Osteocyte (in vitro differentiated cells): ENCODE results near the gene CLEC16A. TPM values are rescaled to one million over a fixed set of nuclear protein-coding genes. Genes with fewer than 3 reads are reported as not detected.

Experiments used
- DNase-seq: peaks from one replicate; pipeline ENCODE4 v3.0.0; 2021; ENCODE audit warnings: mixed read lengths; ENCODE audit not compliant: unreplicated experiment; ENCODE audit errors: extremely low spot score
- H3K27ac Mint-ChIP-seq: one replicate; pipeline ENCODE4 v1.8.0; 2021; ENCODE audit warnings: mild to moderate bottlenecking, mixed read lengths; ENCODE audit not compliant: unreplicated experiment
- H3K27me3 Mint-ChIP-seq: one replicate; pipeline ENCODE4 v1.8.0; 2021; ENCODE audit warnings: mixed read lengths; ENCODE audit not compliant: unreplicated experiment
- H3K36me3 Mint-ChIP-seq: one replicate; pipeline ENCODE4 v1.8.0; 2021; ENCODE audit warnings: mixed read lengths; ENCODE audit not compliant: unreplicated experiment
- H3K4me1 Mint-ChIP-seq: one replicate; pipeline ENCODE4 v1.8.0; 2021; ENCODE audit warnings: mixed read lengths; ENCODE audit not compliant: unreplicated experiment
- H3K4me3 Mint-ChIP-seq: one replicate; pipeline ENCODE4 v1.8.0; 2021; ENCODE audit warnings: mild to moderate bottlenecking, moderate library complexity, mixed read lengths; ENCODE audit not compliant: unreplicated experiment
- H3K9me3 Mint-ChIP-seq: one replicate; pipeline ENCODE4 v1.8.0; 2021; ENCODE audit warnings: mixed read lengths; ENCODE audit not compliant: unreplicated experiment
- CTCF ChIP-seq: fragments of 200-600 bp; sonication (generic); IDR thresholded peaks from 2 replicates; pipeline ENCODE4 v1.5.0; 2021; ENCODE audit warnings: antibody characterized with exemption, mild to moderate bottlenecking, moderate library complexity
- total RNA-seq: library from RNA; stranded (reverse); gene quantifications from 2 replicates; pipeline ENCODE4 v1.2.1, GENCODE V29; 2021

The CLEC16A gene
- total RNA-seq, 1 donor from 2014 or later: 22.1 TPM

GRCh38 chr16:11072420-11073153, 128.2 kb downstream of the CLEC16A start:
- Mint-ChIP-seq H3K27ac (no peak overlapping the region), H3K4me1 (peaks cover 27% of the 10 kb centered on the region), H3K4me3 (no peak overlapping the region), H3K27me3 (no peaks in the 10 kb centered on the region), H3K9me3 (no peaks in the 10 kb centered on the region), H3K36me3 (peaks cover 25% of the 10 kb centered on the region)
- DNase-seq: no peak
- no peak for TF ChIP-seq CTCF

- no peak for TF ChIP-seq CTCF
- Mint-ChIP-seq H3K4me3 (no peak overlapping the region), H3K36me3 (peaks cover 23% of the 10 kb centered on the region), H3K27ac (no peak overlapping the region), H3K9me3 (no peaks in the 10 kb centered on the region), H3K27me3 (no peaks in the 10 kb centered on the region), H3K4me1 (peaks cover 36% of the 10 kb centered on the region)
- DNase-seq: no peak
These were observed 129.1 kb downstream of the CLEC16A start for GRCh38 chr16:11073407-11073999.

- peaks cover 23% of the 10 kb centered on the region for H3K36me3 Mint-ChIP-seq
- H3K4me3 Mint-ChIP-seq: no peak overlapping the region
- no peak overlapping the region for H3K27ac Mint-ChIP-seq
- no peaks in the 10 kb centered on the region for H3K9me3 Mint-ChIP-seq
- no peaks in the 10 kb centered on the region for H3K27me3 Mint-ChIP-seq
- no peak for DNase-seq
- TF ChIP-seq CTCF: no peak
- peaks cover 41% of the 10 kb centered on the region for H3K4me1 Mint-ChIP-seq
These were observed 129.8 kb downstream of the CLEC16A start for GRCh38 chr16:11074131-11074530.

- Mint-ChIP-seq H3K4me3 (no peak overlapping the region), H3K4me1 (peaks cover 52% of the 10 kb centered on the region), H3K36me3 (peaks cover 23% of the 10 kb centered on the region), H3K27me3 (no peaks in the 10 kb centered on the region), H3K9me3 (no peaks in the 10 kb centered on the region), H3K27ac (no peak overlapping the region)
- no peak for TF ChIP-seq CTCF
- DNase-seq: no peak
These were observed 130.8 kb downstream of the CLEC16A start for GRCh38 chr16:11075163-11075562.

- Mint-ChIP-seq H3K4me1 (peaks cover 63% of the 10 kb centered on the region), H3K9me3 (no peaks in the 10 kb centered on the region), H3K27ac (no peak overlapping the region), H3K27me3 (no peaks in the 10 kb centered on the region), H3K4me3 (no peak overlapping the region), H3K36me3 (peaks cover 18% of the 10 kb centered on the region)
- TF ChIP-seq CTCF: no peak
- DNase-seq: no peak
These were observed 132.1 kb downstream of the CLEC16A start for GRCh38 chr16:11076259-11077018.
